GM18858 (cell line): ENCODE results near the gene DVL1.
A peak's percentile ranks its signal among the peaks of the same experiment; 100 is the strongest.
"Not testable (repeated sequence)": the region's sequence is repeated elsewhere in the genome, so short reads cannot be mapped to it uniquely, and the experiment has no call there.

Experiments used
- ATAC-seq: cut with Tn5 transposase; IDR thresholded peaks from one replicate; pipeline ENCODE4 v1.9.1; 2021; ENCODE audit not compliant: unreplicated experiment

Gene DVL1

GRCh38 chr1:1328254-1328653 is 21.0 kb downstream of the DVL1 start:
- ATAC-seq, result no peak

- ATAC-seq, result no peak
Observed at GRCh38 chr1:1327291-1327690, 21.9 kb downstream of the DVL1 start.

GRCh38 chr1:1326075-1326605 is 23.1 kb downstream of the DVL1 start:
- ATAC-seq, result no peak

GRCh38 chr1:1325288-1326074 is 23.7 kb downstream of the DVL1 start:
- ATAC-seq, result no peak

GRCh38 chr1:1324524-1325287 is 24.5 kb downstream of the DVL1 start, which contains the start of the genes CPTP and INTS11:
Gene CPTP (plus strand): TSS chr1:1324802. CDS start chr1:1326911, 2,109 bp downstream.
Gene INTS11 (minus strand): TSS chr1:1324660. CDS start chr1:1324608, 52 bp downstream.
- ATAC-seq, result peak; percentile 73

- no peak for ATAC-seq
Observed at GRCh38 chr1:1324084-1324523, 25.1 kb downstream of the DVL1 start.

GRCh38 chr1:1322952-1323351 is 26.3 kb downstream of the DVL1 start:
- ATAC-seq, result no peak

GRCh38 chr1:1322418-1322817 is 26.8 kb downstream of the DVL1 start:
- ATAC-seq, result no peak

- ATAC-seq, result no peak
Observed at GRCh38 chr1:1321477-1321876, 27.7 kb downstream of the DVL1 start.

- no peak for ATAC-seq
Observed at GRCh38 chr1:1320666-1321448, 28.4 kb downstream of the DVL1 start.

GRCh38 chr1:1319646-1319941 is 29.6 kb downstream of the DVL1 start:
- ATAC-seq, result no peak

- ATAC-seq, result no peak
Observed at GRCh38 chr1:1318777-1319645, 30.2 kb downstream of the DVL1 start.

- ATAC-seq, result no peak
Observed at GRCh38 chr1:1318131-1318652, 31.0 kb downstream of the DVL1 start.

- no peak for ATAC-seq
Observed at GRCh38 chr1:1317420-1317819, 31.8 kb downstream of the DVL1 start.

- not testable (repeated sequence) for ATAC-seq
Observed at GRCh38 chr1:1316199-1316598, 33.0 kb downstream of the DVL1 start.

GRCh38 chr1:1315435-1315954 is 33.7 kb downstream of the DVL1 start:
- ATAC-seq, result no peak

GRCh38 chr1:1314678-1315335 is 34.4 kb downstream of the DVL1 start:
- ATAC-seq, result no peak

GRCh38 chr1:1314237-1314586 is 35.0 kb downstream of the DVL1 start:
- ATAC-seq, result no peak

- ATAC-seq, result no peak
Observed at GRCh38 chr1:1313500-1314236, 35.5 kb downstream of the DVL1 start.
